ENCODE data around the gene WHAMM.
A peak's percentile ranks its signal among the peaks of the same experiment; 100 is the strongest.

WHAMM gene

GRCh38 chr15:82839136-82839535, 29.7 kb downstream of the WHAMM start:
- no peak for TF ChIP-seq POLR2A (IDR thresholded peaks at IDR 0.05; ENCODE audit: low read depth, low read length)
- FAIRE-seq (no peak), DNase-seq (ENCODE audit: insufficient read length, low spot score) (no peak)

GRCh38 chr15:82840166-82840565, 30.7 kb downstream of the WHAMM start:
- no peak for FAIRE-seq
- no peak for TF ChIP-seq POLR2A (IDR thresholded peaks at IDR 0.05; ENCODE audit: low read depth, low read length)
- DNase-seq (ENCODE audit: insufficient read length, low spot score) = no peak

DNA sequence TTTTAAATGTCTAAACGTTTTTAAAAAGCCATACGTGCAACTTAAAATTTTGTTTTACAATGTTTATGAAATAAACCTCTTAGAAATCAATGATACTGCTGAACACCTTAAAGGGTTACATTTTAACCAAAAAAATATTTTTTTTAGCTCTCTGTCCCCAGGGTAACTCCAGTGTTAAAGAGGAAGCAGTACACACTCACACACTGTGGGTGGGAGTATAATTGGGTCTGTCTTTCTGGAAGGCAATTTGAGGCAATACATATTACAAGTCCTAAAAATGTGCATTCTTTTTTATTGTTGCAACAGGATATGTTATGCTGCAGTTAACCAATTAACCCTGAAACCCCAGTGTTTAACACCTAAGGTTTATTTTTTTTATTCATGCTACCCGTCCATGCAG, 34.1 kb downstream of the WHAMM start:
- FAIRE-seq (no peak), DNase-seq (ENCODE audit: insufficient read length, low spot score) (no peak)
- no peak for TF ChIP-seq POLR2A (IDR thresholded peaks at IDR 0.05; ENCODE audit: low read depth, low read length)

- FAIRE-seq = no peak
- TF ChIP-seq POLR2A (IDR thresholded peaks at IDR 0.05; ENCODE audit: low read depth, low read length) = no peak
- DNase-seq (ENCODE audit: insufficient read length, low spot score) = no peak
These were observed 36.3 kb downstream of the WHAMM start for GRCh38 chr15:82845686-82846085.

DNA sequence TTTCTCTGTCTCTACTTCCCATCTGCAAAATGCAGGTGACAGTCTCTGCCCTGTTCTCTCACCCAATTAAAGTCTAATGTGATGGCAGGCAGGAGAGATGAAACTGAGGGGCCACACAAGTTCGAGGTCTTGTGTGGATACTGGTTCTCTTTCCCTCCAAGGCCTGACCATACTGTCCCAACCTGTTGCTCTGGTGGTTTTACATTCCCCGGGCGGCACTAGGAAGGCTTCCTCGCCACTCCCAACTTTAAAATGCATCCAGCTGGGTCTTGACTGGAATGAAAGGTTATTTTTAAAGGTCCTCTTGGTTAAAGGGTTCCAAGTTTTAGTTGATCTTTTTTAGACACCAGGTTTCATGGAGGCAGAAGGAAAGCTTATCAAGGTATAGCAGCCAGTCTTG, 37.2 kb downstream of the WHAMM start:
- TF ChIP-seq POLR2A (IDR thresholded peaks at IDR 0.05; ENCODE audit: low read depth, low read length) = no peak
- DNase-seq (ENCODE audit: insufficient read length, low spot score) = no peak
- FAIRE-seq = no peak

DNA sequence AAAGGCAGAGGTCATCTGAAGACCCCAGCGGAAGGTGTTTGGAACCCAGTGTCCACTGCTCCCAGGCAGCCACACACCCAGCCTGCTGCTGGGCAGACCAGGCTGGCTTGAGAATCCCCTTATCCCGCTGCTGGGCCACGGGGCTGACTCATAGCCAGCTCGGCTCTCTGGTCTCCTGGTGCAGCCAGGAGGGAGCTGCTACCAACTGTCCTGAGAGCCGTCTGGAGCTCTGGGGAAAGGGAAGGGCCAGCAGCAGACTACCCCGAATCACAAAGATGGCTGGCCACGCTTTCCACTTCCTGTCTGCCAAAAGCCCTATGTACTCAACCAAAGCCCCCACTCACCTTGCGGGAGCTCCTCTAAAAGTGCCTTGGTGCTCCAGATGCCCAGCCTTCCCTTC, 38.3 kb downstream of the WHAMM start:
- FAIRE-seq (no peak), DNase-seq (ENCODE audit: insufficient read length, low spot score) (no peak)
- no peak for TF ChIP-seq POLR2A (IDR thresholded peaks at IDR 0.05; ENCODE audit: low read depth, low read length)

DNA sequence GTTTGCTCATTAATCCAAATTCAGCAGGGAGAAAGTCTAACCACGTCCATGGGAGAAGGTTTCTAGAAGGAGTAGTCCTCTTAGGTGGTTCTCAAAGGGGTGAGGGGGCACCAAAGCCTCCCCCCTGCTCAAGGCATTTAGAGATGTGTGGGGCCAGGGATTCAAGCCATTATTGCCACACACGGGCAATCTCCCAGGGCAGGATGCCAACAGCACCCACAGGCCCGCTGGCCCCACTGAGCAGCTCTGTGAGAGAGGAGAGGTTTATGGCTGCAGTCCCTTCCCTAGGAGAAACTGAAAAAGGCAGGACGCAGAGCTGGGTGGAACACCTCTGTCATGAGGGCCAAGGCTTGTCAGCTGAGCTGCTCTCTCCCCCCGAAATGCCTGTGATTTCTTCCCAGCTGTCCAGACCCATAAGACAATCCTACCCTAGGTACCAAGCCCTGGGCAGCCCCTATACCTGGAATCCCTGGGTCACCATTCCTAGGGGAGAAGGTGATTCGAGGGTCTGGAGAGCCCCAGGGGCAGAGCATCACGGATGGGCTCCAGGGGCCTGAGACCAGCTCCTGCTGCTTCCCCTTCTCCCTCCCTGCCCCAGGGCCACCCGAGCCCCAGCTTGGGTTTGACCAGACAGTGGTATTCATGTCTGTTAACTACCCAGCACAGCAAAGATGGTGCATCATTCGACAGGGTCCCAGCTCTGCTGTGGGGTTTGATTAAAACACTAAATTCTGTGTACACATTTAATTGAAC, 39.0 kb downstream of the WHAMM start:
- DNase-seq (ENCODE audit: insufficient read length, low spot score) (no peak), FAIRE-seq (no peak)
- no peak for TF ChIP-seq POLR2A (IDR thresholded peaks at IDR 0.05; ENCODE audit: low read depth, low read length)

GRCh38 chr15:82849556-82850512, 40.4 kb downstream of the WHAMM start:
- FAIRE-seq (no peak), DNase-seq (ENCODE audit: insufficient read length, low spot score) (peak; percentile 57)
- no peak for TF ChIP-seq POLR2A (IDR thresholded peaks at IDR 0.05; ENCODE audit: low read depth, low read length)

DNA sequence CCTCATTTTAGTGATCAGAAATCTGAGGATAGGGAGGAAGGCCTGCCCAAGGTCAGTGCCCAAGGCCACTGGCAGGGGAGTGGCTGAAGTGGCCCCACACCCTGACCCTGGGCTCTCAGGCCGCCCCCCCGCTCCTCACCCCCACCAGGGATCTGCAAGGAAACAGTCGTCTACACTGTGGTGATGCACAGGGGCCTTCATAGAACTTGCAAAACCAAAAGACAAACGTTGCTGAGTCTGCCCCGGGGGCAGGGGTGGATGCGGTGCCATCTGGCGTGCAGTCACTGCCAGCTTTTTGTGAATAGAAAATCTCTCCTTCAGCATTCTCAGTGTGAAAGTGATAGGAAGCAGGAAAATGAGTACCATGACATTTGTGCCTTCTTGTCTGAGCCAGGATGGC, 41.3 kb downstream of the WHAMM start:
- no peak for TF ChIP-seq POLR2A (IDR thresholded peaks at IDR 0.05; ENCODE audit: low read depth, low read length)
- no peak for DNase-seq (ENCODE audit: insufficient read length, low spot score)
- no peak for FAIRE-seq

- DNase-seq (ENCODE audit: insufficient read length, low spot score) = no peak
- no peak for TF ChIP-seq POLR2A (IDR thresholded peaks at IDR 0.05; ENCODE audit: low read depth, low read length)
- no peak for FAIRE-seq
These were observed 42.0 kb downstream of the WHAMM start for GRCh38 chr15:82851306-82851850.

DNA sequence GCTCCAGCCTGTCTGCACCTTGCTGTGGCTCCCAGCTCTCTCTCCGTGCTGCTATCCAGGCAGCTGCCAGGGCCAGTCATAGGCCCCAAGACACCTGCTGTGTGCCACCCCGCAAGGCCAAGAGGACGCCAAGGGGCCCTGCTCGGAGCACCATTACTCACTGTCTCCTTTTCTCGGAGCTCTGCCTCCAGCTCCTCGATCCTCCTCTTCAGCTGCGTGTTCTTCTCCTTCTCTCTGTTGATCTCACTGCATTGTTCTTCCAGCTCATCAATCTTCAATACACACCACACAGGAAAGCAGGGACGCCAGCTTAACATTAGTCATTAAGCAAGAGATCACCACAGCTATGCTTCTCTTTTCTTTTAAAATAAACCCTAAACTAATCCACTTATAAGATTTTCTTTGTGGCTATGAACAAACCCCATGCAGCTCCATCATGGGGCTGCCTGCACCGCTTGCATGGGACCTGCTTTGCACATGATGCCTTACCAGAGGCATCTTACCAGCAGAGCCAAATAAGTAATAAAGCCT, 42.6 kb downstream of the WHAMM start:
- no peak for TF ChIP-seq POLR2A (IDR thresholded peaks at IDR 0.05; ENCODE audit: low read depth, low read length)
- DNase-seq (ENCODE audit: insufficient read length, low spot score) (peak; percentile 61), FAIRE-seq (no peak)

DNA sequence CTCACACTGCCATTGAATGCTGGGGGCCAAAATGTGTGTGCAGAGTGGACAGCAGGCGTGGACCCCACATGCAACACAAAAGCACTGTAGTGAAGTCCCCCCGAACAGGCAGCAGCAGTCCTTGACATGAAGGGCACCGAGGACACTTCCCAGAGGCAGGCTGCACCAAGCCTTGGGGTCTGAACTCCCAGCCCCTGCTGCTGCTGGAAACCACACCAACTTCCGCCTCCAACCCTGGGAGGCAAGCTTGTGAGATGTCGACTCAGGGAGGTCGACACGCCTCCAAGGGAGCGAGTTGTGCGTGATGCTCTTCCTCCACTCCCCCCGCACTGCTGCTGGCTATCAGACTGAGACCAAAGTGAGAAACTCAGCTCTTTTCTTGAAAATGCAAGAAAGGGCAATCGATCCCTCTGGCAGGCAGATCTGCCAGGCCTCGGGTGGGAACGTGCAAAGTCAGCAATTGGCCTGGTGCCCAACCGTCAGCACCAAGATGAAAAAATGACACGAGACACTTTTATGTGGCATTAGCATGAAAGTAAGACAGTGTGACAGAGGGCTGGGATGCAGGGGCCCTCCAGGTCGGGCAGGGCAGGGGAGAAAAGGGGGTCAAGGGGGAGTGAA, 43.6 kb downstream of the WHAMM start:
- FAIRE-seq = no peak
- no peak for DNase-seq (ENCODE audit: insufficient read length, low spot score)
- TF ChIP-seq POLR2A (IDR thresholded peaks at IDR 0.05; ENCODE audit: low read depth, low read length) = no peak

DNA sequence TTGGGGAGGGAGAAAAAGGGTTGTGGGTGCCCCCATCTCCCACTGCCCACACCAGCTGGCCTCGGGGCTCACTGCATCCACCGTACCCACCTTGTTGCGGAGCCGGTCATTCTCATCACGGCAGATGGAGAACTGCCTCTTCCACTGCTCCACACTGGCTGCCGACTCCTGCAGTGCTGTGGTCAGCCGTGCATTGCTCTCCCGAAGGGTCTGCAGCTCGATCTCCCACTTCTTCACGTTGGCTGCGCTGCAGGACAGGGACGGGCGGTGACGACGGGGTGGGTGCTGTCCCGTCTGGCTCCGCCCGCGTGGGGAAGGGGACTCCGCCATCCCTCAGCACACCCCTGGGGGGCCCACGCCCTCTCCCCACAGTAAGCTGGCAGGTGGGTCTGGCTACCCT, 45.1 kb downstream of the WHAMM start:
- FAIRE-seq = no peak

More for the DNA sequence above, 45.1 kb downstream of the WHAMM start:
- no peak for TF ChIP-seq POLR2A (IDR thresholded peaks at IDR 0.05; ENCODE audit: low read depth, low read length)
- no peak for DNase-seq (ENCODE audit: insufficient read length, low spot score)

All from H54 (cell line).